GM23338 (cell line): Measurements from ENCODE around the gene BIRC7. TPM values are rescaled to one million over a fixed set of nuclear protein-coding genes. Genes with fewer than 3 reads are reported as not detected.

Experiments used
- ATAC-seq: fragments of 200-7000 bp; cut with Tn5 transposase; 3 replicates; pipeline ENCODE4 v1.9.1; 2020
- DNase-seq: peaks from one replicate; pipeline ENCODE4 v3.0.0-alpha.2; 2015; ENCODE audit warnings: low spot score
- H2AFZ ChIP-seq: fragments of 200-600 bp; sonication (generic); 2 replicates; pipeline ENCODE4 v1.8.0; 2016; ENCODE audit warnings: antibody characterized with exemption, mild to moderate bottlenecking, moderate library complexity
- H3F3A ChIP-seq: fragments of 200-600 bp; sonication (generic); replicated peaks from 2 replicates; pipeline ENCODE4 v1.8.0; 2017; ENCODE audit warnings: antibody characterized with exemption, mixed run types, low read depth
- H3K27ac ChIP-seq: fragments of 200-600 bp; sonication (generic); 2 replicates; pipeline ENCODE4 v1.6.1; 2016; ENCODE audit warnings: low read depth
- H3K27me3 ChIP-seq: fragments of 200-600 bp; sonication (generic); 2 replicates; pipeline ENCODE4 v1.8.0; 2016; ENCODE audit warnings: mild to moderate bottlenecking, mixed run types, moderate library complexity; ENCODE audit not compliant: insufficient read depth
- H3K36me3 ChIP-seq: fragments of 200-600 bp; sonication (generic); 2 replicates; pipeline ENCODE4 v1.8.0; 2016; ENCODE audit warnings: mild to moderate bottlenecking; ENCODE audit not compliant: insufficient read depth
- H3K4me1 ChIP-seq: fragments of 200-600 bp; sonication (generic); 2 replicates; pipeline ENCODE4 v1.8.0; 2016; ENCODE audit warnings: mild to moderate bottlenecking, moderate library complexity; ENCODE audit not compliant: insufficient read depth
- H3K4me2 ChIP-seq: fragments of 200-600 bp; sonication (generic); 2 replicates; pipeline ENCODE4 v1.7.1; 2017; ENCODE audit warnings: mixed run types
- H3K4me3 ChIP-seq: fragments of 200-600 bp; sonication (generic); 2 replicates; pipeline ENCODE4 v1.6.1; 2016; ENCODE audit warnings: mixed run types
- H3K79me2 ChIP-seq: fragments of 200-600 bp; sonication (generic); replicated peaks from 2 replicates; pipeline ENCODE4 v1.8.0; 2017; ENCODE audit warnings: mild to moderate bottlenecking; ENCODE audit not compliant: insufficient read depth
- H3K9me2 ChIP-seq: fragments of 200-600 bp; sonication (generic); 2 replicates; pipeline ENCODE4 v1.8.0; 2017; ENCODE audit not compliant: insufficient read depth
- H4K20me1 ChIP-seq: fragments of 200-600 bp; sonication (generic); replicated peaks from 2 replicates; pipeline ENCODE4 v1.8.0; 2017; ENCODE audit warnings: mild to moderate bottlenecking; ENCODE audit not compliant: insufficient read depth
- H3K27ac Mint-ChIP-seq: 2 replicates; pipeline ENCODE4 v1.8.0; 2020; ENCODE audit warnings: inconsistent platforms, mild to moderate bottlenecking, moderate library complexity, mixed read lengths
- H3K27me3 Mint-ChIP-seq: 3 replicates; pipeline ENCODE4 v1.8.0; 2022; ENCODE audit warnings: low read depth, mild to moderate bottlenecking, moderate library complexity, mixed read lengths, inconsistent platforms; ENCODE audit not compliant: insufficient read depth, poor library complexity
- H3K36me3 Mint-ChIP-seq: 3 replicates; pipeline ENCODE4 v1.8.0; 2021; ENCODE audit warnings: low read depth, mild to moderate bottlenecking, inconsistent platforms, moderate library complexity, mixed read lengths
- H3K4me1 Mint-ChIP-seq: 3 replicates; pipeline ENCODE4 v1.8.0; 2020; ENCODE audit warnings: mild to moderate bottlenecking, inconsistent platforms, mixed read lengths
- H3K4me3 Mint-ChIP-seq: 3 replicates; pipeline ENCODE4 v1.8.0; 2021; ENCODE audit warnings: moderate library complexity, mild to moderate bottlenecking, inconsistent platforms, mixed read lengths
- H3K9me3 Mint-ChIP-seq: 3 replicates; pipeline ENCODE4 v1.8.0; 2020; ENCODE audit warnings: moderate library complexity, mild to moderate bottlenecking, inconsistent platforms, mixed read lengths
- CREB1 ChIP-seq: fragments of 250-450 bp; sonication (Bioruptor Pico); IDR thresholded peaks from 2 replicates; pipeline ENCODE4 v1.5.0; 2020; ENCODE audit warnings: low read depth, mild to moderate bottlenecking, moderate library complexity
- CTCF ChIP-seq, 2 experiments: fragments of 200-600 bp in 1 of 2; sonication (generic) in 1 of 2; conservative IDR thresholded peaks; 2 replicates each; pipeline versions ENCODE4 v1.5.1 to v1.6.1; 2016 to 2017; ENCODE audit warnings: antibody characterized with exemption in 2 of 2, low read depth in 2 of 2, mild to moderate bottlenecking in 2 of 2, moderate library complexity in 1 of 2
- ETS1 ChIP-seq: IDR thresholded peaks from 2 replicates; pipeline ENCODE4 v1.6.1; 2016; ENCODE audit warnings: antibody characterized with exemption
- EZH2 ChIP-seq: fragments of 200-600 bp; sonication (generic); IDR thresholded peaks from one replicate; pipeline ENCODE4 v1.8.0; 2017; ENCODE audit warnings: antibody characterized with exemption, mild to moderate bottlenecking, low read depth; ENCODE audit not compliant: unreplicated experiment
- EZH2phosphoT487 ChIP-seq: fragments of 200-600 bp; sonication (generic); IDR thresholded peaks from one replicate; pipeline ENCODE4 v1.8.1; 2018; ENCODE audit warnings: antibody characterized with exemption; ENCODE audit not compliant: unreplicated experiment
- JUNB ChIP-seq: IDR thresholded peaks from one replicate; pipeline ENCODE4 v1.6.1; 2016; ENCODE audit warnings: antibody characterized with exemption; ENCODE audit not compliant: unreplicated experiment
- NANOG ChIP-seq: IDR thresholded peaks from 2 replicates; pipeline ENCODE4 v1.6.1; 2016; ENCODE audit warnings: antibody characterized with exemption, borderline replicate concordance
- REST ChIP-seq: IDR thresholded peaks from one replicate; pipeline ENCODE4 v1.6.1; 2018; ENCODE audit warnings: antibody characterized with exemption; ENCODE audit not compliant: unreplicated experiment
- STAT1 ChIP-seq: IDR thresholded peaks from one replicate; pipeline ENCODE4 v1.6.1; 2016; ENCODE audit warnings: antibody characterized with exemption; ENCODE audit not compliant: unreplicated experiment
- ZNF114 ChIP-seq: fragments of 250-450 bp; sonication (Bioruptor Pico); IDR thresholded peaks from 2 replicates; pipeline ENCODE4 v1.5.0; 2020; ENCODE audit warnings: mild to moderate bottlenecking, moderate library complexity
- ZNF331 ChIP-seq: fragments of 250-450 bp; sonication (Bioruptor Pico); IDR thresholded peaks from 2 replicates; pipeline ENCODE4 v1.5.0; 2020; ENCODE audit warnings: low read depth, mild to moderate bottlenecking, moderate library complexity
- ZNF462 ChIP-seq: fragments of 250-450 bp; sonication (Bioruptor Pico); IDR thresholded peaks from 2 replicates; pipeline ENCODE4 v1.5.0; 2020; ENCODE audit warnings: mild to moderate bottlenecking, moderate library complexity
- polyA plus RNA-seq: library from polyadenylated mRNA; unstranded; fragments of >200 nt; fragmentation: Nextera tagmentation; extraction: Ambion mirVana; gene quantifications from 2 replicates; pipeline ENCODE4 v1.2.1, GENCODE V29; 2016
- total RNA-seq: library from RNA; depleted of rRNA; stranded (reverse); fragments of >200 nt; shearing (Covaris generic); gene quantifications from 2 replicates; pipeline ENCODE4 v1.2.3, GENCODE V29; 2014

Gene BIRC7
- total and polyA plus RNA-seq, 2 experiments from 2014 or later: 0.16 to 0.24 TPM

- TF ChIP-seq ZNF462 (CRISPR knock-in tag): no peak
- TF ChIP-seq JUNB: no peak
- TF ChIP-seq NANOG: no peak
- no peak for TF ChIP-seq CTCF (conservative IDR thresholded peaks at IDR 0.05; ENCODE audit: low read depth in 2 of 2)
- TF ChIP-seq EZH2: no peak
- no peak for TF ChIP-seq EZH2phosphoT487
- TF ChIP-seq CREB1 (CRISPR knock-in tag): no peak
Observed at GRCh38 chr20:63284544-63284949, 48.8 kb downstream of the BIRC7 start (continued).

GRCh38 chr20:63284981-63285524 is 49.3 kb downstream of the BIRC7 start:
- no peaks in the 10 kb centered on the region; the same call in 1 of the 2 replicates for H4K20me1 ChIP-seq

More at GRCh38 chr20:63284981-63285524, 49.3 kb downstream of the BIRC7 start:
- no peak overlapping the region for H2AFZ ChIP-seq
- no peaks in the 10 kb centered on the region; the same call in 2 of the 3 replicates for H3K4me1 Mint-ChIP-seq
- H3K4me3 ChIP-seq: no peak overlapping the region
- no peak overlapping the region for H3K27ac ChIP-seq
- no peak for TF ChIP-seq CREB1 (CRISPR knock-in tag)
- TF ChIP-seq ETS1: no peak
- TF ChIP-seq EZH2phosphoT487: no peak
- TF ChIP-seq EZH2: no peak
- TF ChIP-seq ZNF331 (CRISPR knock-in tag): no peak
- no peak for TF ChIP-seq REST
- no peak for TF ChIP-seq STAT1
- TF ChIP-seq NANOG: no peak
- TF ChIP-seq ZNF114 (CRISPR knock-in tag): no peak
- 0 out of 2 replicates have a peak, but pooled peaks cover 3% of the 10 kb centered on the region for H3F3A ChIP-seq
- no peak for ATAC-seq
- peaks cover 26% of the 10 kb centered on the region for H3K36me3 Mint-ChIP-seq
- no peak overlapping the region for H3K27ac Mint-ChIP-seq
- no peaks in the 10 kb centered on the region for H3K4me1 ChIP-seq
- DNase-seq: no peak
- no peaks in the 10 kb centered on the region for H3K9me3 Mint-ChIP-seq
- H3K79me2 ChIP-seq: no peaks in the 10 kb centered on the region
- H3K36me3 ChIP-seq: no peaks in the 10 kb centered on the region; the same call in 1 of the 2 replicates
- H3K4me2 ChIP-seq: no peak overlapping the region
- H3K9me2 ChIP-seq: no peaks in the 10 kb centered on the region
- H3K4me3 Mint-ChIP-seq: no peak overlapping the region
- no peaks in the 10 kb centered on the region for H3K27me3 ChIP-seq
- peaks cover 6% of the 10 kb centered on the region for H3K27me3 Mint-ChIP-seq
